HG03175 (cell line): ENCODE data around the gene GMPPA.

Experiments used
- ATAC-seq: cut with Tn5 transposase; IDR thresholded peaks from one replicate; pipeline ENCODE4 v1.9.1; 2021; ENCODE audit warnings: mild to moderate bottlenecking, moderate library complexity; ENCODE audit not compliant: unreplicated experiment

GMPPA gene

DNA sequence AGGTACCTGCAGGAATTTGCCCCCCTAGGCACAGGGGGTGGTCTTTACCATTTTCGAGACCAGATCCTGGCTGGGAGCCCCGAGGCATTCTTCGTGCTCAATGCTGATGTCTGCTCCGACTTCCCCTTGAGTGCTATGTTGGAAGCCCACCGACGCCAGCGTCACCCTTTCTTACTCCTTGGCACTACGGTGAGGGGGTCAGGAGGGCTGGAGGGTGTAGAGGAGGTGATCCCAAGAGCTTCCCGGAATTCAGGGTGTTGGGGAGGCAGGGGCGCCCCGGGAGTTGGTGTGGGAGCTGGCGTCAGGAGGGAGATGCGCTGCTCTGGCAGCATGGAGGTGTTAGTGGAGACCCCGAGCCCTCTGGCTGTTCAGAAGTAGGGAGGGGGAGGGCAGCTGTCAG is 3.2 kb downstream of the GMPPA start:
- no peak for ATAC-seq

DNA sequence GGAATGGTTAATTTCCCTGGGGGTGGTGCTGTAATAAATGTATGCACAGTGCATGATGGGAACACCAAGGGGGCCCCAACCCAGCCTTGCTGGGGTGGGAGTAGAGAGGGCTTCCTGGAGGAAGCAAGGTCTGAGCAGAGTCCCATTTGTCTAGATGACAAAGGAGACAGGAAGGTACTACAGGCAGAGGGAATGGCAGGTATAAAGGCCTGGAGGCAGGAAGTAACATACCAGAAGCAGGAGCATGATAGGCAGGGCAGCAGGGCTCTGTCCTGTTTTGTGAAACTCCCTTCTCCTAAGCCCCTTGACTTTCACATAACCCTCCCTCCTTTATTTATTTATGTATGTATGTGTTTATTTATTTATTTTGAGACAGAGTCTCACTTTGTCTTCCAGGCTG is 3.9 kb downstream of the GMPPA start:
- ATAC-seq, result no peak

DNA sequence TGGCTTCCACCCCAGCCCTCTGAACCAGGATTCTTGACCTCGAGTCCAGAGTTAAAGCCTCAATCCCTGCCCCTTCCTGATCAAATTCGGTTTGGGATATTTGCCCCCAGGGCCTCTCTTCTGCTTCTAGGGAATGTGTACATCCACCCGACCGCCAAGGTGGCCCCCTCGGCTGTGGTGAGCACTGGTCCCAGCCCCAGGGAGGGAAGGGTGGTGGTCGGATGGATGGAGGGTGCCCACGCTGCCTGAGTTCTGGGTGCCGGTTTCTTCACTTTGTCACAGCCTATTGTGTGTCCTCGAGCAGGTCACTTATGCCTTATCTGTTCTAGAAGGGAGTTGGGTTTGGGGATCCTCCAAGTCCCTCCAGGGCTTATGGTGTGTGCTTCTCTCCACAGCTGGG is 6.9 kb downstream of the GMPPA start:
- ATAC-seq, result no peak

DNA sequence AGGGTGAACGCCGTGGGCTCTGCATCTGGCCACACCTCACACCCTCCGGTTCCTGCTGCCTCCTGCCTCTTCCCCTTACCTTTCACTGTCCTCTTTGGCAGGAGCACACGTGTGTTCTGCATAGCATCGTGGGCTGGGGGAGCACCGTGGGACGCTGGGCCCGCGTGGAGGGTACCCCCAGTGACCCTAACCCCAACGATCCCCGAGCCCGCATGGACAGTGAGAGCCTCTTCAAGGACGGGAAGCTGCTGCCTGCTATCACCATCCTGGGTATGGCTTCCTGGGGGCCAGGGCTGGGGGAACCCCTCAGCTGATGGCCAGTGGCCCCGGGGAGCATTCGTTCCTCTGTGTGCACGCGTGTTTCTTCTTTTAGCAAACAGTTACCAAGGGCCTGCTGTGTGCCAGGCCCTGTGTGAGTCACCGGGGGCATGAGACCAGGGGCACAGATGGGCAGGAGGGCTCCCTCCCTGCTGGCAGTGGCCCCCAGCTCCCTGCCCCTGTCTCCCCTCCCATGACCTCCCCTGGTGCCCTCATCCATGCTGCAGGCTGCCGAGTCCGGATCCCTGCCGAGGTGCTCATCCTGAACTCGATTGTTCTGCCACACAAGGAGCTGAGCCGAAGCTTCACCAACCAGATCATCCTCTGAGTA is 7.6 kb downstream of the GMPPA start:
- ATAC-seq, result no peak

DNA sequence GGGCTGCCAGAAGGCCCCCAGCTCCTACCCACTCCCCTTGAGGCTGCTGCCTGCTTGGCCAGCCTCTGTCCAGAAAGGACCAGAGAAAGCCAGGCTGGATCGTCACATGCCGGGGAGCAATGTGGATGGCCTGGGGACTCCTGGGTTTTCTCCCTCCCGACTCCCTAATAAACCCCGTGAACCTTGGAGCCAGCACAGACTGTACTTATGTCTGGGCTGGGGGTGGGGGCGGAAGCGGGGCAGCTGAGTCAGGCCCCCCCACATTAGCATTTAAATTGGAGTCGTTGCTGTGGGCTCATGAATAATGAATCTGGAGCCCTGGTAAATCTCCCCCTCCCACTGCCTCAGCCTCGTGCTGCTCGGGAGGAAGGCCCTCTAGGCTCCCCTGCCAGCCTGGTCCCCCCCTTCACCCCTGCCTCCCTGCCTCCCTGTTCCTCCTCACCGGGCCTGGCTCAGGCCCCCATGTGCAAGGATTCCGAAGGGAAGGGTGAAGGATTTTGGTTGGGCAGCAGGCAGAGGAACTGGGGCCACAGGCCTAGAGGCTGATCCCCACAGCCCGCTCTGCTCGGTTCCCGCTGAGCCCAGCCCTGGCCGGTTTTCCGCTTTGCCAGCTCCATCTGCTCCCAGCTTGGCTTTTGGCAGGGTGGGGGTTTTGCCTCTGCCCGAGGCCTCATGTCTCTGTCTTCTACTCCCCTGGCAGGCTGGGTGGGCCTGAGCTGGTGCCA is 8.3 kb downstream of the GMPPA start:
- no peak for ATAC-seq

DNA sequence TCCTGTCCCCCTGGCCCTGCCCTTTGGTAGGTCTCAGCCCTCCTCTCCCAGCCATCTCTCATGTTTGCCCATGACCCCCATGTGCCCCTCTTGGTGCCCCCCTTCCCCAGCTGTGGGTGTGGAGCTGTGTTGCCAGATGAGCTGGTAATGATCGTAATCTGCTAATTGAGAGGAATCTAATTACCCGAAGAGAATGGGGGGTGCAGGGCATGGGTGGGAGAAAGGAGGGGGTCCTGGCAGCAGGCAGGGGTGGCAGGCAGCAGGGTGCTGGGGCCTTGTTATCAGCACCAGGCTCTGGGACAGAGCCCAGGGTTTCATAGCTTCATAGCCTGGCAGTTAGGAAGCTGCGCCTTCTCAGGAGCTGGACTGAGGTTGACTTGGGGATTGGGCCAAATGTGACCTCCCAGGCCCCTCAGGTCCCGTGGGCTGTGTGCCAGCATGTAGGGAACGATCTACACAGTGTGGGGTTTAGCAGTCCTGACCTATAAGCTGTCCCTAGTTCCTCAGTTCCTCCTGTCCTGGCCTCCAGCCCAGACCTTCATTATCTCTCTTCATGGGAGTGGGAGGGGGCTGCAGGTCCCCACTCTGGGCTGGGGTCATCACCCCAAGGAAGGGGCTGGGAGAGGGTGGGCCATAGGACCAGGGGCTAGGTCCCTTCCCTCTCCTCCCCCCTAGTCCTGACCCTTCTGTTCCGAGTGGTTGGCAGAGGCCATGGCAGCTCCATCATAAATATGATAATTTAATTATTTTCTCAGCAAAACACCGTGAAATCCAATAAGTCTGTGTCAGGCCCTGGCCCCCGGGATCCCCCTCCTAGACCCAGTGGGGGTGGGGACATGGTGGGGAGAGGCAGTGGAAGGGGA is 9.1 kb downstream of the GMPPA start:
- ATAC-seq, result no peak

DNA sequence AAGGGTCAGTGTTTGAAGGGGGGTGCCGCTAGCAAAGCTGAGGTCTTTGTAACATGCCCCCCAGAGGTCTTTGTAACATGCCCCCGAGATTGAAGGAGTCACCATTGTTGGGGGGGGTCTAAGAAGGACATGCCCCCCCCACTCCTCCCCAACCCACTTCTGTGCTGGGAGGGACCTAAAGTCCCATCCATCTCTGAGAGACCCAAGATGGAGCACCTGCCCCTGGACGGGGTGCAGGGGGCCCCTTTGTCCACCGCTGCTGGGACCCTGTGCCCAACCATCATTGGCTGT is 9.7 kb downstream of the GMPPA start:
- no peak for ATAC-seq

DNA sequence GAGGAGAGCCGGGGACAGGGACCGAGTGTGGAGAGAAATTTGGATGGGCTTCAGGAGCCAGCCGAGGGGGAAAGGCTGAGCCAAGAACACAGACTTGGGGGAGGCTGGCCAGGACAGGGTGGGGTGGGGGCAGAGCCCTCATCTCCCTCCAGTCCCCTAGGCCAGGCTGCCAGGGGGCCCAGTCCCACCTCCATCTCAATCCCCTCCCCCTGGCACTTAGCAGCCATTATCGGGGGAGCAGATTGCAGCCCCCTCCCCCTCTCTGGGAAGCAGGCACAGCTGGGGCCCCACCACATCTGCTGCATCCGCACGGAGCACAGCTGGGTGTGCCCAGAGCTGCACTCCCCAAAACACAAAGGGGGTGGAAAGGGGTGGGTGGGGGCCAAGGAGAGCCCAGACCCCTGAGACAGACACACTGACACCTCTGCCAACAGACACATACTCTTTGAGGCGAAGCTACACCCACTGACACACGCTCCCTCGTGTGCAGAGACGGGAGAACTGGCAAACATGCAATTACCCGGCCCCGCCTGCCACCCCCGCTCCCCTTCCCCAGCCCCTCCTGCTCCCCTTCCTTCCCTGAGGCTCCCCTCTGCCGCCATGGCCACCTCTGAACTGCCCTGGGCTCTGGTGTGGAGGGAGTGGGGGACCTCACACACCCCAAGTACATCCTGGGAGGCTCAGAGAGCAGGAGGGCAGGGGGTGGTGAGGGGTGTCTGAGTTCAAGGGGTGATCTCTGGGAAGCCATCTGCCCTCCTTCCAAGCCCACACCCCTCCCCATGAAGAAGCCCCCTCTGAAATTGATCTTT is 10.5 kb downstream of the GMPPA start:
- peak; percentile 18 for ATAC-seq

DNA sequence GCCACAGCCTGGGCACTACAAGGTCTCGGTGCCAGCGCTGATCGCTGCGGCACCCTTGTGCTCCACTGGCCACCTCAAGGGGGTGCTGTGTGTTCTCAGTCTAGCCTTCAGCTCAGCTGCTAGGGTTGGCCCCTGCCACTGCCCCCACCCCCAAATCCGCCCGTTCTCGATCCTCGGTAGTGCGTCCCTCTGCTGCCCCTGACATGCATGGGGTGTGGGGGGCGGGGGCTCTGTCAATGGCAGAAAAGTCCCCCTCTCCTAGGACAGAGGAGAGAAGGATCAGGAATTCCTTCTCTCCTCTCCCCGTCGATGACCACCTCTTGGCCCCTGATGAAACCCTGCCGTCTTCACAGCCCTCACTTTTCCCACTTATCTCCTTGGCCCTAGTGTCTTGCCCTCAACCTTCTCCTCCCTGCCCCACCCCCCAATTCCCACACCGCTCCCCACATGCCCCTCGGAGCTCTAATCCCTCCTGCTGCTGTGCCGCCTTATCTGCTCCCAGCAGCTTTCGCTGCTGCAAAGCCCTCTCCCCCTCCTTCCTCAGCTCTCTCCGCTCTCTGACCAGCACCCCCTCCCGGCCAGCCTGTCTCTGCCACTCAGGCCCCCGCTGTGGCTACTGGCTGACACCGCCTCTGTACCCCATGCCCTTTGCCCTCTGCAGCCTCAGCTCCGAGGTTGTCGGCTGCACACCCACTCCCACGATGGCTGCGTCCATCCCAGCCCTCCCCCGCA is 11.3 kb downstream of the GMPPA start:
- ATAC-seq, result peak; percentile 59

DNA sequence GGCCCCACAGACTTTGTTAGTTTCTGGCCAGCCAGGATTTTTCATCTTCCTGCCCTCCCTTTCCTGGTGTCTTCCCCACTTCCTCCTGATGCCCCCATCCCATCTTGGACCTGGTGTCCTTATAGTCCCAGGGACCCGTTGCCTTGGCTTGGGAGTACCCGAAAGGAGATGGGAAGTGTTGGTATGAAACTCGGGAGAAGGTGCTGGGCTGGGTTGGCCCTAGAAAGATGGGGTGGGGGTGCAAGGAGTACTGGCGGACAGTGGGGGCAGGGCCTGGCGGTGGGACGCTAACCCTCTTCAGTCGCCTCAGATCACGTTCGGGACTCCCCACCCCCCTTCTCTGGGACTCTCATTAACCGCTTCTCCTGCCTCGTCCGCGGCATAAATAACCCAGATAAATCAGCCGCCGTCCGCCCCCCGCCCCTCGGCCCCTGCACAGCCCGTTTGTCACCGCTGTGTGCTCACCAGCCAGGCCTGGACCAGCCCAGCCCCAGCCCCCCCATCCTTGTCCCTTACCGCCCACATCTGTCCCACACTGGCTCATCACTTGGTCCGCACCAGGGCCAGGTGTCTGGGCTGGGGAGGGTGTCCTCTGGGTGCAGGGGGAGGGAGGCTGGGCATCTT is 11.9 kb downstream of the GMPPA start:
- no peak for ATAC-seq

DNA sequence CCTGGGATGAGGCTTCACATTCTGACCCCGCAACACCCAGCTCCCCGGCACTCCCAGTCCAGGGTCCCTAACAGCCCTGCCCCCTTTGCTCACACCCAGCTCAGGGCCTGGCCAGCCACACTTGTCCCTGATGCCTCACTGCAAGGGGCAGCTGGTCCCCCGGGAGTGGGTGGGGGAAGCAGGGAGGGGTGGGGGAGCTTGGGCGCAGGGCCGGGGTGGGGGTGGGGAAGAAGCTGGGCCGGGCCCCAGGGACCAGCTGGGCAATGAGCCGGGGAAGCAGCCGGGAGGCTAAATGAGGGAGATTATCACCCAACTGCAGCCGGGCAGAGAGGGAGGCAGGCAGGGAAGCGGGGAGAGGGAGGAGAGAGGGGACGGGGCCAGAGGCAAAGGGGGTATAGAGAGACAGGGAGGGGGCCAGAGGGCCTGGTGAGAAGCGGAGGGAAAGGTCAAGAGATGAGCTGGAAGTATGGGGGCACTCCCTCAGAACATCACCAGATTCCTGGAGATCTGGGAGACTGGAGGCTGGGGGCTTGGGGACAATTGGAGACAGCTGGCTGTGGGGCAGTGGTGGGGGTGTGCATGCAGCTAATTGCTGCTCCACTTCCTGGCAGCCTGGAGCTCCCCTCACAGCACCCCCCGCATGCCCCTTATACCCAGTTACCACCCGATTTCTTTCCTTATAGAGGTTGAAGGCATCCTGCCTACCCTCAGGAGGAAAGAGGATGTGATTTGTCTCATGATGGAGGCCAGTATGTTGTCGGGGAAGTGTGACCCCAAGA is 13.0 kb downstream of the GMPPA start:
- ATAC-seq, result no peak

DNA sequence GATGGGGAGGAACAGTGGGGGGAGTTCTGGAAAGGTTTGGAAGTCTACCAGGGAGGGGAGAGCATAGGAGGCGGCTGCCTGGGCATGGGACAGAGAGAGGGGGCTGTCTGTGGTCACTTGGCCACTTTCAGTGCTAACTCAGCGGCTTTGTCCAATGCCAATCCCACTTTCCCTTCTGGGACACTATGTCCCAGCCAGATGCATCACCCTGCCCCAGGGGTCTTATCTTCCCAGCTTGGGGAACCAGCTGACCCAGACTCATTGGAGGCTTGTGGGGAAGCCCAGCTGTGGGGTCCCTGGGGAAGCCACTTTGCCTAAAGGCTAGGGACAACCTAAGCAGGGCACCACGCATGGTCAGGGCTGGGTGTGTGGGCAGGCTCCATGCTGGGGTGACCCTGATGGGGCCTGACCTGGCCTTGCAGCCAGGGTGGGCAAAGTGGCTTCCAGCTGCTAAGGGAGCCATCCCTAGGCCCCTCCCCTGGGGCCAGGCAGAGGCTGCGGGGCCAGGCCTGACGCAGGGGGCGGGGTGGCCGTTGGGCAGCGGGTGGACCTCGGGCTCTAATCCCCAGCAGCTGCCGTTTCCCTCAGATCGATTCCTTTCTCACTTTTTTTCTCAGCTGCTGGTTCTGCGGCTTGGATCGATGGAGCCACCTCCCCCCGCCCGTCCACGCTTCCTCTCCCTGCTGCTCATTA is 14.0 kb downstream of the GMPPA start:
- ATAC-seq, result no peak

DNA sequence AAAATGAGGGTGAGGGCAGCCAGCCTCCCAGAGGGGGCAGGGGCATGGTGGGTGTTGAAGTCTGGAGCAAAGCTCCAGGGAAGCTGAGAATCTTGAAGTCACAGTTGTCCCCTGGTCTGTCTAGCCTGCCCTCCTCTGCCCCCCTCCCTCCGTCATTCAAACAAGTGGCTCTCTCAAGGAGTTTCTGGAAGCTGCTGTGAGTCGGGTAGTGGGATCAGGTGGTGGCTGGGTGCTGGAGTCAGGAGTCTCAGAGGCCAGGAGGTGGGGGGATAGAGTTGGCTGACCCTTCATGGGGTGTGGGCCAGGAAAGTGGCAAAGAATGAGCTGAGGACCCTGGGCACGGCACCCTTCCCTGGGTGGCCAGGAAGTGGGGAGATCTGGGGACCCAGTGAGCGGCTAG is 15.1 kb downstream of the GMPPA start:
- no peak for ATAC-seq

DNA sequence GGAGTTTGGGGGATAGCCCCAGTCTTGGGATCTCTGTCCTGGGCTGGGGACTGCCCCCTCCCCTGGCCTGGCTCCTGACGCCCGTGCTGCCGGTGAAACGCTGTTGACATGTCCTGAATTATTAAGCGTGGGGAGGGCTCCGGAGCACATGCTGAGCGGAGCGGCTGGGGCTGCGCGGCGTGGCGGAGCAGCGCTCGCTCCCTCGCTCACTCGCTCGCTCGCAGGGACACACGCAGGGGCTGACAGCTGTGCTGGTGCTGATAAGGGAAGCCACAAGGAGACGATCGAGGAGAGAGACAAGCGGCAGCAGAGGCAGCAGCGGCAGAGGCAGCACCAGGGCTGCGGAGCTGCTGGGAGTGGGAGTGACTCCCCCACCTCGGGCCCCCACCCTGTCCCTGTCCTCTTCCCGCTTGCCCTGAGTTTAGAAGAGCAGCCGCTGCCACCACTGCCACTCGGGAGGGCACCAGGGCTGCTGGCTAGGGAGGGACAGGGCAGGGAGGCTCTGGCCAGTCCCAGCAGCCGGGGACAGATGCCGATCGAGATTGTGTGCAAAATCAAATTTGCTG is 15.6 kb downstream of the GMPPA start, which contains the start of gene ASIC4:
TSS of gene ASIC4 (plus strand) at position 287 of the 566 bp plus-strand sequence. CDS start at position 530, 243 bp downstream.
- ATAC-seq, result no peak

DNA sequence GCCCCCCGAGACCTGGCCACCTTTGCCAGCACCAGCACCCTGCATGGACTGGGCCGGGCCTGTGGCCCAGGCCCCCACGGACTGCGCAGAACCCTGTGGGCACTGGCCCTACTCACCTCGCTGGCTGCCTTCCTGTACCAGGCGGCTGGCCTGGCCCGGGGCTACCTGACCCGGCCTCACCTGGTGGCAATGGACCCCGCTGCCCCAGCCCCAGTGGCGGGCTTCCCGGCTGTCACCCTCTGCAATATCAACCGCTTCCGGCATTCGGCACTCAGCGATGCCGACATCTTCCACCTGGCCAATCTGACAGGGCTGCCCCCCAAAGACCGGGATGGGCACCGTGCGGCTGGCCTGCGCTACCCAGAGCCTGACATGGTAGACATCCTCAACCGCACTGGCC is 16.1 kb downstream of the GMPPA start:
- ATAC-seq, result no peak

DNA sequence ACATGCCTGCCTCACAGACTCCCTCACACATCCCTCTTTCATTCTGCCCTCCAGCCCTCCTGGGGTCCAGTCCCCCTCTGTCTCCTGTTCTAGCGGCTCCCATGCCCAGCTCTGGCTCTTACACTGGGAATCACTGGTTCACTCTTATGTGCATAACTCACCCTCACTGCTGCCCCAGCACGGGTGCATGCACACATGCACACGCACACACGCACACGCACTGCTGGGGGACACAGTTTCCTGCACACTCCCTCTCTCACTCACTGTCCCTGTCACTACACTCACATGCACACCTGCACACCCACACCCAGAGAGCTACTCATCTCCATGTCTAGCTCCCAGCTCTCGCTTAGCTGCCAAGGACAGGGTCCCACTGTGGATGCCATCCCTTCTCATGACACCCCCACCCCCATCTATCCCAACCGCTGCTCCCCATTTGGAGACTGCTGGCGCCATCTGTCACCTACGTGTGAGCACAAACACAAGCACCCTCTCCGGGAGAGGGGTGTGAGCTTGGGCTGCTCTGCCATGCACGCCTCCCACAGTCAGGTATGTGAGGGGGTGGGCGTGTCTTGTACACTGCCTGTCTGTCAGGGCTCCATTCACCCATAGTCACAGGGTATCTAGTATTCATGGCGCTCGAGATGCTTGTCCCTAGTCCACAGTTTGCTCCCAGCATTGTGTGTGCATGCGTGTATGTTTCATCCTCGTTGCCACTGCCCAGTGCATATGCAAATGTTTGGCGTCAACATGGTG is 17.4 kb downstream of the GMPPA start:
- ATAC-seq, result no peak

DNA sequence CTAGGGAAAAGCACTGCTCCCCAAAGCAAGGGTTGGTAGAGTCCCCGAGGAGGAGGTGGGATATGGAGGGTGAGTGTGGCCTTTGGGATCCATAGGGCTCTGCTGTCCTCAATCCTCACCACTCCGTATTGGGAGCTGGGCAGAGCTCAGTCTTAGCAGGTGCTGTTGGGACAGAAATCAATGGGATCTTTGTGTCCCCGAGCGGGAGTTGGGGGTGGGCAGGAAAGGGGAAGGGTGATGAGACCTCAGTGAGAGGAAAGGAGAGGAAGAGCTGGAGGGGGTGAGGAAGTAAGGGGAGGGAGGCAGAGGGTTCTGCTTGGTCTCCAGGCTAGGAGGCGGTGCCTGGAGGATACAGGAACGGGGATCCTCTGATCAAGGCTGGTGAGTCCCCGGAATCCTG is 18.2 kb downstream of the GMPPA start:
- no peak for ATAC-seq
